ENCODE measurements around the gene SUMO2. TPM values are rescaled to one million over a fixed set of nuclear protein-coding genes. Genes with fewer than 3 reads are reported as not detected.
"Not testable (repeated sequence)": the region's sequence is repeated elsewhere in the genome, so short reads cannot be mapped to it uniquely, and the experiment has no call there.

The SUMO2 gene
- total RNA-seq, 1 donor from 2014 or later = 602 TPM

- Mint-ChIP-seq H3K27me3 (no peaks in the 10 kb centered on the region), H3K9me3 (no peaks in the 10 kb centered on the region), H3K36me3 (peaks cover 18% of the 10 kb centered on the region), H3K4me3 (no peak overlapping the region), H3K4me1 (ENCODE audit: unreplicated experiment) (no peaks in the 10 kb centered on the region), H3K27ac (peak overlapping the region; percentile 58)
- no peak for DNase-seq (ENCODE audit: extremely low spot score, unreplicated experiment)
- TF ChIP-seq CTCF (conservative IDR thresholded peaks at IDR 0.05) = no peak
Measured at GRCh38 chr17:75135946-75136345, 46.8 kb downstream of the SUMO2 start.

- Mint-ChIP-seq H3K36me3 (peaks cover 20% of the 10 kb centered on the region), H3K27ac (peak overlapping the region; percentile 58), H3K9me3 (no peaks in the 10 kb centered on the region), H3K27me3 (no peaks in the 10 kb centered on the region), H3K4me1 (ENCODE audit: unreplicated experiment) (peaks cover 3% of the 10 kb centered on the region), H3K4me3 (no peak overlapping the region)
- TF ChIP-seq CTCF (conservative IDR thresholded peaks at IDR 0.05) = no peak
- DNase-seq (ENCODE audit: extremely low spot score, unreplicated experiment) = no peak
Measured at GRCh38 chr17:75135452-75135851, 47.3 kb downstream of the SUMO2 start.

- not testable (repeated sequence) for H3K9me3 Mint-ChIP-seq; H3K27me3 Mint-ChIP-seq; DNase-seq (ENCODE audit: extremely low spot score, unreplicated experiment); H3K4me3 Mint-ChIP-seq; H3K4me1 Mint-ChIP-seq (ENCODE audit: unreplicated experiment)
- Mint-ChIP-seq H3K36me3 (peaks cover 18% of the 10 kb centered on the region), H3K27ac (peak overlapping the region; percentile 43)
Measured at GRCh38 chr17:75133607-75134347, 49.0 kb downstream of the SUMO2 start.

GRCh38 chr17:75133001-75133400 is 49.8 kb downstream of the SUMO2 start:
- TF ChIP-seq CTCF (conservative IDR thresholded peaks at IDR 0.05) = no peak
- no peak overlapping the region for H3K27ac Mint-ChIP-seq
- H3K27me3 Mint-ChIP-seq = no peaks in the 10 kb centered on the region
- no peaks in the 10 kb centered on the region for H3K9me3 Mint-ChIP-seq
- peaks cover 16% of the 10 kb centered on the region for H3K36me3 Mint-ChIP-seq
- no peak for DNase-seq (ENCODE audit: extremely low spot score, unreplicated experiment)
- H3K4me1 Mint-ChIP-seq (ENCODE audit: unreplicated experiment) = peaks cover 6% of the 10 kb centered on the region
- H3K4me3 Mint-ChIP-seq = no peak overlapping the region

GRCh38 chr17:75132018-75133000 is 50.5 kb downstream of the SUMO2 start:
- H3K9me3 Mint-ChIP-seq; H3K4me1 Mint-ChIP-seq (ENCODE audit: unreplicated experiment); H3K27me3 Mint-ChIP-seq; DNase-seq (ENCODE audit: extremely low spot score, unreplicated experiment): not testable (repeated sequence)
- peak overlapping the region; percentile 90 for H3K4me3 Mint-ChIP-seq
- peak overlapping the region; percentile 82 for H3K27ac Mint-ChIP-seq
- H3K36me3 Mint-ChIP-seq = peaks cover 16% of the 10 kb centered on the region

GRCh38 chr17:75131278-75132017 is 51.3 kb downstream of the SUMO2 start, which contains the start of gene NT5C:
TSS of gene NT5C (minus strand) at chr17:75131742. CDS start at chr17:75131707, 35 bp downstream.
- peak; percentile 87 for DNase-seq (ENCODE audit: extremely low spot score, unreplicated experiment)
- peak; percentile 77 for TF ChIP-seq CTCF (conservative IDR thresholded peaks at IDR 0.05)
- Mint-ChIP-seq H3K36me3 (peaks cover 13% of the 10 kb centered on the region), H3K4me3 (peak within 1 kb of the TSS; percentile 95), H3K4me1 (ENCODE audit: unreplicated experiment) (peaks cover 6% of the 10 kb centered on the region), H3K27me3 (no peaks in the 10 kb centered on the region), H3K9me3 (no peaks in the 10 kb centered on the region), H3K27ac (peak within 1 kb of the TSS; percentile 91)

Data from type B pancreatic cell (in vitro differentiated cells).